ENCODE measurements around the gene SNX15. TPM values are rescaled to one million over a fixed set of nuclear protein-coding genes. Genes with fewer than 3 reads are reported as not detected.

SNX15 gene
- total and polyA plus RNA-seq, 7 donors: 15.6 to 66.5 (median 21.7) TPM

DNA sequence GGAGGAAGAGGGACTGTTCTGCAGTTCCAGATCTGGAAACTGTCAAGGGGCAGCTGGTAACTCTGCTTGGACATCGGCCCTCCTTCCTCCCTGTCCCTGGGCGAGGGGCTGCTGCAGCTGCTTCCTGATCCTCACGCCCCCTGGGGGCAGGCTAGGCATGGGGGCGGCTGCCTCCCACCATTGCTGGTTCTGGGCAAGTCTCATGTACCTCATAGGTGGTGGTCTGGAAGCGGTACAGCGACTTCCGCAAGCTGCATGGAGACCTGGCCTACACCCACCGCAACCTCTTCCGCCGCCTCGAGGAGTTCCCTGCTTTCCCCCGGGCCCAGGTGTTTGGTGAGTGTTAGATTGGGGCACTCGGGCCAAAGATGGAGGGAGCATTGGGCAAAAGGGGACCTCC lies 5.0 kb downstream of the SNX15 start:
- WGBS, 3 donors: 81 to 83% (median 82%) methylated on average over 12 to 13 of the region's 13 CpGs
- no peak for DNase-seq
- intact Hi-C loops (cut with DNase I): no loop called here

DNA sequence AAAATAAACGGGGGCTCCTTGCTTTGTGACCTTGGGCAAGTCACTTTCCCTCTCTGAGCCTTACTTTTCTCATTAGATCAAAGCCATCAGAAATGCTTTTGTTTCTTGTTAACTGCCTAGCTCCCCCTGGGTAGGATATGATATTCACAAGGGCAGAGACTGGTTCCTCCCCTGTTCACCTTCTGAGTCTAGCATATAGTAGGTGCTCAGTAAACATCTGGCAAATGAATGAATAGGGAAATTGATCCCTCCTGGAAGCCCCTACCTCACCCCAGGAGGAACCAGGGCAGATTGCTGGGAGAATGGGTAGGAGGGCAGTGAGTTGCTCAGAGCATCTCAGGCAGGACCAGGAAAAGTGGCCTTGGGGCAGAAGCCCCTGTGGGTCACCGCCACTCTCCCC lies 7.2 kb downstream of the SNX15 start:
- H3K4me1 ChIP-seq: no peaks in the 10 kb centered on the region
- H3K36me3 ChIP-seq (ENCODE audit: insufficient read depth in 1 of 2, low read depth in 1 of 2): peaks cover 9 to 76% of the 10 kb centered on the region in 2 donors
- no peak overlapping the region for H3K4me3 ChIP-seq
- no peaks in the 10 kb centered on the region for H3K27me3 ChIP-seq (ENCODE audit: insufficient read depth in 3 of 3, low read length in 2 of 3)
- 90 to 96% (median 95%) methylated on average over 2 of the region's 2 CpGs for WGBS, 3 donors
- H3K9me3 ChIP-seq: no peaks in the 10 kb centered on the region
- intact Hi-C loops (cut with DNase I): no loop called here
- DNase-seq: no peak
- TF ChIP-seq, protein P1, sequence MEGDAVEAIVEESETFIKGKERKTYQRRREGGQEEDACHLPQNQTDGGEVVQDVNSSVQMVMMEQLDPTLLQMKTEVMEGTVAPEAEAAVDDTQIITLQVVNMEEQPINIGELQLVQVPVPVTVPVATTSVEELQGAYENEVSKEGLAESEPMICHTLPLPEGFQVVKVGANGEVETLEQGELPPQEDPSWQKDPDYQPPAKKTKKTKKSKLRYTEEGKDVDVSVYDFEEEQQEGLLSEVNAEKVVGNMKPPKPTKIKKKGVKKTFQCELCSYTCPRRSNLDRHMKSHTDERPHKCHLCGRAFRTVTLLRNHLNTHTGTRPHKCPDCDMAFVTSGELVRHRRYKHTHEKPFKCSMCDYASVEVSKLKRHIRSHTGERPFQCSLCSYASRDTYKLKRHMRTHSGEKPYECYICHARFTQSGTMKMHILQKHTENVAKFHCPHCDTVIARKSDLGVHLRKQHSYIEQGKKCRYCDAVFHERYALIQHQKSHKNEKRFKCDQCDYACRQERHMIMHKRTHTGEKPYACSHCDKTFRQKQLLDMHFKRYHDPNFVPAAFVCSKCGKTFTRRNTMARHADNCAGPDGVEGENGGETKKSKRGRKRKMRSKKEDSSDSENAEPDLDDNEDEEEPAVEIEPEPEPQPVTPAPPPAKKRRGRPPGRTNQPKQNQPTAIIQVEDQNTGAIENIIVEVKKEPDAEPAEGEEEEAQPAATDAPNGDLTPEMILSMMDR (IDR thresholded peaks at IDR 0.05): no peak
- no peak overlapping the region for H3K27ac ChIP-seq
- no peak for ATAC-seq

More for the DNA sequence above, 5.0 kb downstream of the SNX15 start:
- H3K9me3 ChIP-seq: no peaks in the 10 kb centered on the region
- no peak for ATAC-seq
- peaks cover 9% of the 10 kb centered on the region for H3K4me1 ChIP-seq
- H3K4me3 ChIP-seq: no peak overlapping the region
- no peak overlapping the region for H3K27ac ChIP-seq
- peaks cover 3 to 56% of the 10 kb centered on the region in 2 donors for H3K36me3 ChIP-seq (ENCODE audit: insufficient read depth in 1 of 2, low read depth in 1 of 2)
- TF ChIP-seq, protein P1 (IDR thresholded peaks at IDR 0.05): no peak
- H3K27me3 ChIP-seq (ENCODE audit: insufficient read depth in 3 of 3, low read length in 2 of 3): no peaks in the 10 kb centered on the region

DNA sequence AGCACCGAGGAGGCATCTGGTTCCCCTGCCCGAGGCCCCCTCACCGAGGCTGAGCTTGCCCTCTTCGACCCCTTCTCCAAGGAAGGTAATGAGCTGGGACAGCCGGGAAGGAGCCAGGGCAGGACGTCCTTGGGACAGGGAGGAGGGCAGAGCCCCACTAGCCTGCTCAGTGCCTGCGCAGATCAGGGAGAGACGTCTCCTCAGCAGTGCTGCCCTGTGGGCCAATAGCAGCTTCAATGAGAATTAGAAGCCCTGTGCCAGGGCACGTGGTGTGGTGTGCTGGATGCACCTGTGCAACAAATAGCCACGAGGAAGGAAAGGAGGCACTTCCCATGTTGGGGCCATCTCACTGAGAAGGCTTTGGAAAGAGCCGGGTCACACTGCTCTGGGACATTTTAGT lies 8.3 kb downstream of the SNX15 start:
- no peak overlapping the region for H3K4me3 ChIP-seq
- intact Hi-C loops (cut with DNase I): no loop called here
- DNase-seq (no peak), ATAC-seq (no peak)
- H3K9me3 ChIP-seq: no peaks in the 10 kb centered on the region
- H3K4me1 ChIP-seq: peaks cover 9% of the 10 kb centered on the region
- H3K27me3 ChIP-seq (ENCODE audit: insufficient read depth in 3 of 3, low read length in 2 of 3): no peaks in the 10 kb centered on the region
- WGBS, 3 donors: 72 to 79% (median 74%) methylated on average over 11 of the region's 11 CpGs
- H3K27ac ChIP-seq: no peak overlapping the region
- TF ChIP-seq, protein P1 (IDR thresholded peaks at IDR 0.05): no peak
- H3K36me3 ChIP-seq (ENCODE audit: insufficient read depth in 1 of 2, low read depth in 1 of 2): peaks cover 9 to 83% of the 10 kb centered on the region in 2 donors

DNA sequence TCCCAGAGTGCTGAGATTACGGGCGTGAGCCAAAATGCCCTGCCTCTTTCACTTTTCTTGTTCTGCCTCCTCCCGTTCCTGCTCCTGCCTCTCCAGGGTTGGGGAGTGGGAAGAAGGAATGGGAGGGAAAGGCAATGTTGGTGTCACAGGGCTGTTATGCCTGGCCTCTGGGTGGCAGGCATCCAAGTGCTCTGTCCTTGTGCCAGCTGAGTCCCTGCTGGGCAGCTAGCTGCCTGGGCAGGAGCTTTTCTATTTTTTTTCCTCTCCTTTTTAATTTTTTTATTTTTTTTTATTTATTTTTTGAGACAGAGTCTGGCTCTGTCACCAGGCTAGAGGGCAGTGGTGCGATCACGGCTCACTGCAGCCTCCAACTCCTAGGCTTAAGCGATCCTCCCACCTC lies 9.7 kb downstream of the SNX15 start:
- Histone ChIP-seq H3K4me1 (peaks cover 13% of the 10 kb centered on the region), H3K4me3 (no peak overlapping the region), H3K36me3 (ENCODE audit: insufficient read depth in 1 of 2, low read depth in 1 of 2) (peaks cover 9 to 78% of the 10 kb centered on the region in 2 donors), H3K27ac (no peak overlapping the region), H3K27me3 (ENCODE audit: insufficient read depth in 3 of 3, low read length in 2 of 3) (no peaks in the 10 kb centered on the region), H3K9me3 (no peaks in the 10 kb centered on the region)
- DNase-seq: peak; percentile 44 to 65
- ATAC-seq: no peak
- WGBS, 3 donors: 72 to 80% (median 75%) methylated on average over 6 of the region's 6 CpGs
- TF ChIP-seq, protein P1 (IDR thresholded peaks at IDR 0.05): no peak
- intact Hi-C loops (cut with DNase I): no loop called here

DNA sequence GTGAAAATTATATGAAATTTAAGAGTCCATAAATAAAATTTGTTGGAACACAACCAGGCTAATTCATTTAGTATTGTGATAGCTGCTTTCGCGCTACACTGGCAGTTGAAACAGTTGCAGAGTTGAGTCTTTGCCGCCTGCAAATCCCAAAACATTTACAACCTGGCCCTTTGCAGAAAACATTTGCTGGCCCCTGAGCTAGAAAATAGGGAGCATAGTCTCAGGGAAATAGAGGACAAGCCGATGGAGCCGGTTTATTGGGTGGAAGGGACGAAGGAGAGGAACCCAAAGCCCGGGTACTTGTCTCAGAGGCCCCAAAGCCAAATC lies 13.2 kb downstream of the SNX15 start:
- TF ChIP-seq, protein P1 (IDR thresholded peaks at IDR 0.05): no peak
- H3K27me3 ChIP-seq (ENCODE audit: insufficient read depth in 3 of 3, low read length in 2 of 3): no peaks in the 10 kb centered on the region

More for the DNA sequence above, 13.2 kb downstream of the SNX15 start:
- DNase-seq (no peak), ATAC-seq (peak in 1 of 4 donors; percentile 1)
- intact Hi-C loops (cut with DNase I): loop anchor here (5.0 kb wide), 1 partner anchor 42 kb away; the partner anchor contains the start of genes CDCA5 (in 2 of the 2) and ZFPL1 (in 2 of the 2)
- H3K4me1 ChIP-seq: peaks cover 26% of the 10 kb centered on the region
- peak overlapping the region; percentile 93 for H3K27ac ChIP-seq
- WGBS, 3 donors: 6 to 13% (median 8%) methylated on average over 7 of the region's 7 CpGs
- H3K4me3 ChIP-seq: peak overlapping the region; percentile 95
- H3K9me3 ChIP-seq: no peaks in the 10 kb centered on the region
- peaks cover 6 to 54% of the 10 kb centered on the region in 2 donors for H3K36me3 ChIP-seq (ENCODE audit: insufficient read depth in 1 of 2, low read depth in 1 of 2)

Data from psoas muscle (tissue), 8 donors.